AG04449 (cell line): Measurements from ENCODE around the gene CDK19.
"Not testable (repeated sequence)": the region's sequence is repeated elsewhere in the genome, so short reads cannot be mapped to it uniquely, and the experiment has no call there.

Source experiments
- CTCF ChIA-PET: fragments of 350-600 bp; formaldehyde crosslinking; extraction: SDS; loops from one replicate; lab custom pipeline; 2021; ENCODE audit warnings: antibody characterized with exemption; lab: Yijun Ruan, JAX
- POLR2A ChIA-PET: fragments of 400-600, 350-600 bp; formaldehyde crosslinking; extraction: SDS; loops from one replicate; lab custom pipeline; 2020; ENCODE audit warnings: antibody characterized with exemption, inconsistent platforms; lab: Yijun Ruan, JAX
- DNase-seq: peaks from one replicate; pipeline ENCODE4 v3.0.0-alpha.2; 2010; ENCODE audit warnings: low read depth, low spot score
- H3K4me3 ChIP-seq: 2 replicates; pipeline ENCODE4 v1.5.1; 2011; ENCODE audit warnings: low read depth, mild to moderate bottlenecking, control low read depth, low read length
- CTCF ChIP-seq: IDR thresholded peaks from one replicate; pipeline ENCODE4 v1.5.1; 2011; ENCODE audit warnings: mild to moderate bottlenecking, moderate library complexity, low read length, control low read depth, inconsistent platforms; ENCODE audit not compliant: insufficient read depth; ENCODE audit errors: missing control alignments

Gene CDK19

GRCh38 chr6:110756817-110757216 lies 58.5 kb downstream of the CDK19 start:
- DNase-seq = no peak
- POLR2A ChIA-PET = no interaction called here
- no peak for TF ChIP-seq CTCF
- no peak overlapping the region for H3K4me3 ChIP-seq
- CTCF ChIA-PET = no interaction called here

GRCh38 chr6:110755411-110755834 lies 59.8 kb downstream of the CDK19 start:
- TF ChIP-seq CTCF = no peak
- ChIA-PET POLR2A (interaction anchor here (0.6 kb wide), 1 partner anchor 191 kb away, joined by 3 read pairs; no protein-coding TSS in a partner anchor), CTCF (interaction anchor here (0.7 kb wide), 1 partner anchor 25 kb away, joined by 3 read pairs; no protein-coding TSS in a partner anchor)
- DNase-seq = peak; percentile 10
- H3K4me3 ChIP-seq = no peak overlapping the region

GRCh38 chr6:110753936-110754668 lies 61.2 kb downstream of the CDK19 start:
- POLR2A ChIA-PET, DNase-seq, H3K4me3 ChIP-seq: not testable (repeated sequence)
- CTCF ChIA-PET = interaction anchor here (0.6 to 0.8 kb wide), 2 partner anchors 29 to 440 kb away, joined by 3 read pairs; no protein-coding TSS in a partner anchor

- CTCF ChIA-PET = interaction anchor here (0.8 to 1.3 kb wide), 3 partner anchors 16 to 318 kb away, joined by 3 read pairs; no protein-coding TSS in a partner anchor
- POLR2A ChIA-PET = no interaction called here
- no peak overlapping the region for H3K4me3 ChIP-seq
- no peak for DNase-seq
- TF ChIP-seq CTCF = no peak
These were observed 66.8 kb downstream of the CDK19 start for GRCh38 chr6:110748453-110748852.

- TF ChIP-seq CTCF = no peak
- DNase-seq = no peak
- no peak overlapping the region for H3K4me3 ChIP-seq
- ChIA-PET POLR2A (no interaction called here), CTCF (no interaction called here)
These were observed 68.6 kb downstream of the CDK19 start for GRCh38 chr6:110746680-110747079.

GRCh38 chr6:110744991-110745390 lies 70.3 kb downstream of the CDK19 start:
- DNase-seq = no peak
- ChIA-PET CTCF (no interaction called here), POLR2A (no interaction called here)
- TF ChIP-seq CTCF = no peak
- H3K4me3 ChIP-seq = no peak overlapping the region

GRCh38 chr6:110742552-110742951 lies 72.7 kb downstream of the CDK19 start:
- DNase-seq, H3K4me3 ChIP-seq, CTCF ChIA-PET, POLR2A ChIA-PET: not testable (repeated sequence)
